ENCODE data around the gene BEND7. TPM values are rescaled to one million over a fixed set of nuclear protein-coding genes. Genes with fewer than 3 reads are reported as not detected.

The BEND7 gene
- total RNA-seq, 1 experiment from 2014 or later: 14.8 TPM

GRCh38 chr10:13567030-13567429 lies 38.2 kb upstream of the BEND7 start:
- BruUV-seq (replicated peaks): no TSS peak
- ChIA-PET POLR2A (ENCODE audit: low non-redundant PET) (no interaction called here), CTCF (no interaction called here)

DNA sequence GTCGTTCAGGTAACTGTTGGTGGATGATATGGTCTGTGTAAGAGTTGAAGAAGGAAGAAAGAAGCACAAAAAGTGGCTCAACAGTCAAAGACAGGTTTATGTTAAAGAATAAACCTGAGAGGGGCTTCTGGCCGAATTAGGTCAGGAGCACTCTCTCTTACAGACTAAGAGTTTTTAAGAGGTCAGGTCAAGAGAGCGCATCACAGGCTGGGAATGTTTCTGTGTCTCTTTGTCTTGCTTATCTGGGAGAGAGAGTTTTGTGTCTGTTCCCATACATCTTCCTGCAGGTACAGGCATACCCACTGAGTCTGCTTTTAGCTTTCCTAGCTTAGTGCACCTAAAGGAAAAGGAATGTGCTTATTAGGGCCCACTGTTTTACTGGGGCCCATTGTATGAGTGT lies 35.8 kb upstream of the BEND7 start:
- POLR2A ChIA-PET (ENCODE audit: low non-redundant PET): no interaction called here
- no peak for DNase-seq (ENCODE audit: low spot score)
- H3K27me3 ChIP-seq (replicated peaks; ENCODE audit: insufficient read depth, low read depth, low read length, poor library complexity): no peaks in the 10 kb centered on the region
- H3K4me3 ChIP-seq (ENCODE audit: low read depth, low read length, poor library complexity, severe bottlenecking): no peak overlapping the region
- H3K9me3 ChIP-seq (ENCODE audit: low read depth, low read length, poor library complexity, severe bottlenecking): no peaks in the 10 kb centered on the region
- no TSS peak for BruUV-seq (replicated peaks)
- intact Hi-C loops (cut with micrococcal nuclease; ENCODE audit: unreplicated experiment): no loop called here
- H3K36me3 ChIP-seq (ENCODE audit: insufficient read depth, low read length, poor library complexity, severe bottlenecking): no peaks in the 10 kb centered on the region
- H3K4me1 ChIP-seq (ENCODE audit: insufficient read depth, low read length, poor library complexity, severe bottlenecking): no peaks in the 10 kb centered on the region
- H3K27ac ChIP-seq (ENCODE audit: low read depth, low read length, poor library complexity, severe bottlenecking): no peak overlapping the region
- CTCF ChIA-PET: no interaction called here
- TF ChIP-seq EZH2 (IDR thresholded peaks at IDR 0.05; ENCODE audit: borderline replicate concordance, low read depth, low read length, poor library complexity, severe bottlenecking) (no peak), CTCF (conservative IDR thresholded peaks at IDR 0.05; ENCODE audit: low read depth, low read length) (no peak)

More at GRCh38 chr10:13567030-13567429, 38.2 kb upstream of the BEND7 start:
- Histone ChIP-seq H3K27me3 (replicated peaks; ENCODE audit: insufficient read depth, low read depth, low read length, poor library complexity) (no peaks in the 10 kb centered on the region), H3K27ac (ENCODE audit: low read depth, low read length, poor library complexity, severe bottlenecking) (no peak overlapping the region), H3K36me3 (ENCODE audit: insufficient read depth, low read length, poor library complexity, severe bottlenecking) (no peaks in the 10 kb centered on the region), H3K9me3 (ENCODE audit: low read depth, low read length, poor library complexity, severe bottlenecking) (no peaks in the 10 kb centered on the region), H3K4me3 (ENCODE audit: low read depth, low read length, poor library complexity, severe bottlenecking) (no peak overlapping the region), H3K4me1 (ENCODE audit: insufficient read depth, low read length, poor library complexity, severe bottlenecking) (no peaks in the 10 kb centered on the region)
- intact Hi-C loops (cut with micrococcal nuclease; ENCODE audit: unreplicated experiment): no loop called here
- DNase-seq (ENCODE audit: low spot score): no peak
- no peak for TF ChIP-seq CTCF (conservative IDR thresholded peaks at IDR 0.05; ENCODE audit: low read depth, low read length)
- TF ChIP-seq EZH2 (IDR thresholded peaks at IDR 0.05; ENCODE audit: borderline replicate concordance, low read depth, low read length, poor library complexity, severe bottlenecking): no peak

DNA sequence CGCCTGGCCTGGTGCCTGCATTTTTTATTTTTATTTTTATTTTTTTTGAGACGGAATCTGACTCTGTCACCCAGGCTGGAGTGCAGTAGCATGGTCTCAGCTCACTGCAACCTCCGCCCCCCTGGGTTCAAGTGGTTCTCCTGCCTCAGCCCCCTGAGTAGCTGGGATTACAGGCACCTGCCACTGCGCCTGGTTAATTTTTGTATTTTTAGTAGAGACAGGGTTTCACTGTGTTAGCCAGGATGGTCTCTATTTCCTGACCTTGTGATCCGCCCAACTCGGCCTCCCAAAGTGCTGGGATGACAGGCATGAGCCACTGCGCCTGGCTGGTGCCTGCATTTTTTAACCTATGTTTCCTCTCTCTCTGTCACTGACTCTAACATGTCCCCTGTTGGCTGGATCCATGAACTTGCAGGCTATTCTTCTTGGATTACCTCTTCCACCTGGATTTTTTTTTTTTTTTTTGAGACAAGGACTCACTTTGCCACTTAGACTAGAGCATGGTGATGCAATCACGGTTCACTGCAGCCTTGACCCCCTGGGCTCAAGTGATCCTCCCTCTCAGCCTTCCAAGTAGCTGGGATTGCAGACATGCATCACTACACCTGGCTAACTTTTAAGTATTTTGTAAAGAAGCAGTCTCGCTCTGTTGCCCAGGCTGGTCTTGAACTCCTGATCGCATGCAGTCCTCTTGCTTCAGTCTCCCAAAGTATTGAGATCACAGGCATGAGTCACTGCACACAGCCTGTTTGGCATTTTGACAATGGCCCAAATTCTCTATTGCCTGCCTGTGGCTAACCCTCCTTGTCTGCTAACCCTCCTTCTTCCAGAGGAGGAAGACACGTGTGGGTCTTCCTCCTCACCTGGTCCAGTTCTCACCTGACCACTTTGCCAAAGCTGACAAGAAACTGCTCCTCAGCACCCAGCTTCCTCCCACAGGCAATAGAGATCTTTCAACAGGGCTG lies 34.9 kb upstream of the BEND7 start:
- H3K27ac ChIP-seq (ENCODE audit: low read depth, low read length, poor library complexity, severe bottlenecking): no peak overlapping the region
- BruUV-seq (replicated peaks): no TSS peak
- DNase-seq (ENCODE audit: low spot score): no peak

More for the DNA sequence above, 34.9 kb upstream of the BEND7 start:
- no peaks in the 10 kb centered on the region for H3K4me1 ChIP-seq (ENCODE audit: insufficient read depth, low read length, poor library complexity, severe bottlenecking)
- POLR2A ChIA-PET (ENCODE audit: low non-redundant PET): no interaction called here
- TF ChIP-seq CTCF (conservative IDR thresholded peaks at IDR 0.05; ENCODE audit: low read depth, low read length) (no peak), EZH2 (IDR thresholded peaks at IDR 0.05; ENCODE audit: borderline replicate concordance, low read depth, low read length, poor library complexity, severe bottlenecking) (no peak)
- intact Hi-C loops (cut with micrococcal nuclease; ENCODE audit: unreplicated experiment): no loop called here
- H3K4me3 ChIP-seq (ENCODE audit: low read depth, low read length, poor library complexity, severe bottlenecking): no peak overlapping the region
- no peaks in the 10 kb centered on the region for H3K9me3 ChIP-seq (ENCODE audit: low read depth, low read length, poor library complexity, severe bottlenecking)
- no peaks in the 10 kb centered on the region for H3K27me3 ChIP-seq (replicated peaks; ENCODE audit: insufficient read depth, low read depth, low read length, poor library complexity)
- CTCF ChIA-PET: no interaction called here
- H3K36me3 ChIP-seq (ENCODE audit: insufficient read depth, low read length, poor library complexity, severe bottlenecking): no peaks in the 10 kb centered on the region
